ENCODE results near the gene ANKRD24. TPM values are rescaled to one million over a fixed set of nuclear protein-coding genes. Genes with fewer than 3 reads are reported as not detected.

Gene ANKRD24
- total RNA-seq, 1 experiment from 2014 or later = 1.2 TPM

DNA sequence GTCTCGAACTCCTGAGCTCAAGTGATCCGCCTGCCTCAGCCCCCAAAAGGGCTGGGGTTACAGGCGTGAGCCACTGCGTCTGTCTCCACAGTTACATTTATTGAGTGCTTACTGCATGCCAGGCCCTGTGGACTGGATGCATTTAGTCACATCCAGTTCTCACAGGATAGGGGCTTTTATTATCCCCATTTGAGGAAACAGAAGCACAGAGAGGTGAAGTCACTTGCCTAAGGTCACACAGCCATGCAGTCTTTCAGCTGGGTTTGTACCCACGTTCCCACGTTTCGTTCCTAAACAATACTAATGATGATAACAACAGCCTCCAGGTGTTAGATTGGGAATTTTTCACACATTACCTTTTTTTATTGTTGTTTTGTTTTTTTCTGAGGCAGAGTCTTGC is 37.7 kb downstream of the ANKRD24 start:
- H3K27me3 Mint-ChIP-seq (ENCODE audit: insufficient read depth, unreplicated experiment) = no peaks in the 10 kb centered on the region
- intact Hi-C loops (cut with micrococcal nuclease) = no loop called here
- H3K4me3 Mint-ChIP-seq (ENCODE audit: unreplicated experiment) = no peak overlapping the region
- no TSS peak for BruUV-seq (replicated peaks)
- no peaks in the 10 kb centered on the region for H3K4me1 Mint-ChIP-seq (ENCODE audit: insufficient read depth, unreplicated experiment)
- H3K9me3 Mint-ChIP-seq (ENCODE audit: unreplicated experiment) = no peaks in the 10 kb centered on the region
- TF ChIP-seq, protein P1, sequence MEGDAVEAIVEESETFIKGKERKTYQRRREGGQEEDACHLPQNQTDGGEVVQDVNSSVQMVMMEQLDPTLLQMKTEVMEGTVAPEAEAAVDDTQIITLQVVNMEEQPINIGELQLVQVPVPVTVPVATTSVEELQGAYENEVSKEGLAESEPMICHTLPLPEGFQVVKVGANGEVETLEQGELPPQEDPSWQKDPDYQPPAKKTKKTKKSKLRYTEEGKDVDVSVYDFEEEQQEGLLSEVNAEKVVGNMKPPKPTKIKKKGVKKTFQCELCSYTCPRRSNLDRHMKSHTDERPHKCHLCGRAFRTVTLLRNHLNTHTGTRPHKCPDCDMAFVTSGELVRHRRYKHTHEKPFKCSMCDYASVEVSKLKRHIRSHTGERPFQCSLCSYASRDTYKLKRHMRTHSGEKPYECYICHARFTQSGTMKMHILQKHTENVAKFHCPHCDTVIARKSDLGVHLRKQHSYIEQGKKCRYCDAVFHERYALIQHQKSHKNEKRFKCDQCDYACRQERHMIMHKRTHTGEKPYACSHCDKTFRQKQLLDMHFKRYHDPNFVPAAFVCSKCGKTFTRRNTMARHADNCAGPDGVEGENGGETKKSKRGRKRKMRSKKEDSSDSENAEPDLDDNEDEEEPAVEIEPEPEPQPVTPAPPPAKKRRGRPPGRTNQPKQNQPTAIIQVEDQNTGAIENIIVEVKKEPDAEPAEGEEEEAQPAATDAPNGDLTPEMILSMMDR (IDR thresholded peaks at IDR 0.05; ENCODE audit: unreplicated experiment) = no peak
- ChIA-PET CTCF (interaction anchor here (0.5 to 1.9 kb wide), 2 partner anchors 16 to 73 kb away, joined by 4 to 6 read pairs; no protein-coding TSS in a partner anchor), POLR2A (no interaction called here)
- DNase-seq (ENCODE audit: unreplicated experiment) = no peak
- no peaks in the 10 kb centered on the region for H3K36me3 Mint-ChIP-seq (ENCODE audit: insufficient read depth, unreplicated experiment)
- H3K27ac Mint-ChIP-seq (ENCODE audit: low read depth, unreplicated experiment) = no peak overlapping the region

DNA sequence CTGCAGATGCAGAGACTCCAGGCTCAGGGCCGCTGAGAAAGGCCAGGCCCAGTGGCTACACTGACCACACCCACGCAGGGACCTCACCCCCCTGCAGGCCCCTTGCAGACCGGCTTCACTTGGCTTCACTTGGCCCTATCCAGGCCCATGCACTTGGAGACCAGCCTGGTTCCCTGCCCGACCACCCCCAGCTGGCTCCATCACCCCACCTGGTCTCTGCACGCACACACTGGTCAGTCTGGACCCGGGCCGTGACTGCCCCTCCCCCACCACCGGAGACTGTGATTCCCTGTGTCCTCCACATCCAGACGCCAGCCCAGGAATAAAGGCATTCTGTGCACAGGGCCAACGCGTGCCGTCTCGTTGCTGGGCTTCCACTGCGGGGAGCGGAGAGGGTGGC is 42.0 kb downstream of the ANKRD24 start:
- no peak for DNase-seq (ENCODE audit: unreplicated experiment)
- CTCF ChIA-PET = no interaction called here
- Mint-ChIP-seq H3K4me3 (ENCODE audit: unreplicated experiment) (no peak overlapping the region), H3K27ac (ENCODE audit: low read depth, unreplicated experiment) (no peak overlapping the region), H3K4me1 (ENCODE audit: insufficient read depth, unreplicated experiment) (no peaks in the 10 kb centered on the region), H3K36me3 (ENCODE audit: insufficient read depth, unreplicated experiment) (no peaks in the 10 kb centered on the region), H3K9me3 (ENCODE audit: unreplicated experiment) (no peaks in the 10 kb centered on the region), H3K27me3 (ENCODE audit: insufficient read depth, unreplicated experiment) (no peaks in the 10 kb centered on the region)
- TF ChIP-seq, protein P1 (IDR thresholded peaks at IDR 0.05; ENCODE audit: unreplicated experiment) = no peak
- intact Hi-C loops (cut with micrococcal nuclease) = no loop called here
- POLR2A ChIA-PET = no interaction called here
- BruUV-seq (replicated peaks) = no TSS peak

DNA sequence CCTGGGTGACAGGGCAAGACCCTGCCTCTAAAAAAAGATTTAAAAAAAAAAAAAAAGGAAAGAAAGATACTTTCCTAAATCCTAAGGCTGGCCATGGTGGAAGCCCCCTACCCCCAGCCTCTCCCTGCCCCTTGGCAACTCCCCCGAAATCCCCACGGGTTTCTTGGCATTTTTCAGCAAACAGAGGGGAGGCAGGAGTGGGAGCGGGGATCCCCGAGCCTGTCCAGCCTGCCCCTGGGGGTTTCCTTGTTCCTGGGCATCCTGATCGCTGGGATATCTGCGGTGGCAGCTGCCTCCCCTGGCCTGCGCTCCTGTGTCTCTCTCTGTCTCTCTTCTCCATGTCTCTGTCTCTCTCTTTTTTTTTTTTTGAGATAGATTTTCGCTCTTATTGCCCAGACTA is 43.4 kb downstream of the ANKRD24 start:
- Mint-ChIP-seq H3K4me1 (ENCODE audit: insufficient read depth, unreplicated experiment) (no peaks in the 10 kb centered on the region), H3K27ac (ENCODE audit: low read depth, unreplicated experiment) (no peak overlapping the region), H3K9me3 (ENCODE audit: unreplicated experiment) (no peaks in the 10 kb centered on the region), H3K36me3 (ENCODE audit: insufficient read depth, unreplicated experiment) (no peaks in the 10 kb centered on the region), H3K4me3 (ENCODE audit: unreplicated experiment) (no peak overlapping the region), H3K27me3 (ENCODE audit: insufficient read depth, unreplicated experiment) (no peaks in the 10 kb centered on the region)
- BruUV-seq (replicated peaks) = no TSS peak
- ChIA-PET POLR2A (no interaction called here), CTCF (no interaction called here)
- intact Hi-C loops (cut with micrococcal nuclease) = no loop called here
- DNase-seq (ENCODE audit: unreplicated experiment) = no peak
- TF ChIP-seq, protein P1 (IDR thresholded peaks at IDR 0.05; ENCODE audit: unreplicated experiment) = no peak

DNA sequence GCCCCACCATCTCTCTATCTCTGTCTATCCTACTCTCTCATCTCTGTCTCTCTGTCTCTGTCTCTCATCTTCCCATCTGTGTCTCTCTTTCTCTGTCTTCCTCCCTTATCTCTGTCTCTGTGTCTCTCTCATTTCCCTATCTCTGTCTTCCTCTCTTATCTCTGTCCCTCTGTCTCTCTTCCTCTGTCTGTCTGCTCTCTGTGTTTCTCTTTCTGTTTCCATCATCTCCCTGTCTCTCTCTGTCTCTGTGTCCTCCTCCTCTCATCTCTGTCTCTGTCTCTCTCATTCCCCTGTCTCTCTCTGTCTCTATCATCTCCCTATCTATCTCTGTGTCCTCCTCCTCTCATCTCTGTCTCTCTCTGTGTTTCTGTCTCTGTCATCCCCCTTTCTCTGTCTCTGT is 45.3 kb downstream of the ANKRD24 start:
- intact Hi-C loops (cut with micrococcal nuclease) = no loop called here
- ChIA-PET CTCF (no interaction called here), POLR2A (no interaction called here)
- Mint-ChIP-seq H3K9me3 (ENCODE audit: unreplicated experiment) (no peaks in the 10 kb centered on the region), H3K4me3 (ENCODE audit: unreplicated experiment) (no peak overlapping the region), H3K27me3 (ENCODE audit: insufficient read depth, unreplicated experiment) (no peaks in the 10 kb centered on the region), H3K36me3 (ENCODE audit: insufficient read depth, unreplicated experiment) (no peaks in the 10 kb centered on the region), H3K27ac (ENCODE audit: low read depth, unreplicated experiment) (no peak overlapping the region), H3K4me1 (ENCODE audit: insufficient read depth, unreplicated experiment) (no peaks in the 10 kb centered on the region)
- BruUV-seq (replicated peaks) = no TSS peak
- no peak for DNase-seq (ENCODE audit: unreplicated experiment)
- TF ChIP-seq, protein P1 (IDR thresholded peaks at IDR 0.05; ENCODE audit: unreplicated experiment) = no peak

Data from MCF 10A (cell line).